K562 (cell line): Measurements from ENCODE around the gene MAP3K6. TPM values are rescaled to one million over a fixed set of nuclear protein-coding genes. Genes with fewer than 3 reads are reported as not detected.

Experiments
- ARID4B ChIP-seq: sonication (generic); formaldehyde crosslinking; IDR thresholded peaks from 2 replicates; pipeline ENCODE4 v1.8.0; 2022; ENCODE audit warnings: mild to moderate bottlenecking, missing genetic modification reagents
- CC2D1A ChIP-seq: fragments of 450-650 bp; IDR thresholded peaks from 2 replicates; pipeline ENCODE4 v1.6.1; 2017; ENCODE audit warnings: mild to moderate bottlenecking
- CXXC5 ChIP-seq: fragments of 250-450 bp; sonication (Bioruptor Pico); IDR thresholded peaks from 2 replicates; pipeline ENCODE4 v1.8.0; 2022; ENCODE audit warnings: inconsistent platforms, mild to moderate bottlenecking, moderate library complexity
- DPF2 ChIP-seq: fragments of 450-650 bp; IDR thresholded peaks from 2 replicates; pipeline ENCODE4 v1.6.1; 2016
- HBP1 ChIP-seq: fragments of 450-650 bp; formaldehyde crosslinking; IDR thresholded peaks from 2 replicates; pipeline ENCODE4 v1.4.0; 2022; ENCODE audit warnings: missing genetic modification characterization
- NR0B1 ChIP-seq: fragments of 450-650 bp; IDR thresholded peaks from one replicate; pipeline ENCODE4 v1.6.1; 2018; ENCODE audit warnings: mild to moderate bottlenecking, moderate library complexity; ENCODE audit not compliant: partially characterized antibody
- RBBP5 ChIP-seq: fragments of 200-600 bp; sonication (generic); IDR thresholded peaks from 2 replicates; pipeline ENCODE4 v1.6.1; 2012; ENCODE audit warnings: borderline replicate concordance, mild to moderate bottlenecking, low read length, control low read depth, inconsistent platforms; ENCODE audit not compliant: insufficient read depth, poor library complexity, severe bottlenecking
- RBFOX2 ChIP-seq: fragments of 200-400 bp; formaldehyde crosslinking; IDR thresholded peaks from 2 replicates; pipeline ENCODE4 v1.6.1; 2017; ENCODE audit warnings: low read depth, mild to moderate bottlenecking, low read length, moderate library complexity
- RBM17 ChIP-seq: fragments of 200-400 bp; formaldehyde crosslinking; IDR thresholded peaks from 2 replicates; pipeline ENCODE4 v1.6.1; 2017; ENCODE audit warnings: low read depth, mild to moderate bottlenecking, low read length, borderline replicate concordance
- RFX1 ChIP-seq: fragments of 450-650 bp; IDR thresholded peaks from 2 replicates; pipeline ENCODE4 v1.6.1; 2016; ENCODE audit warnings: mild to moderate bottlenecking, moderate library complexity
- SPI1 ChIP-seq: IDR thresholded peaks from 2 replicates; pipeline ENCODE4 v1.6.1; 2011; ENCODE audit warnings: low read depth, low read length, control low read depth, borderline replicate concordance
- STAG1 ChIP-seq: sonication (generic); formaldehyde crosslinking; IDR thresholded peaks from 2 replicates; pipeline ENCODE4 v1.5.0; 2020; ENCODE audit warnings: missing genetic modification reagents, borderline replicate concordance
- TRIM25 ChIP-seq: fragments of 450-650 bp; IDR thresholded peaks from 2 replicates; pipeline ENCODE4 v1.7.0; 2016; ENCODE audit warnings: borderline replicate concordance
- ZFX ChIP-seq: sonication (generic); formaldehyde crosslinking; IDR thresholded peaks from 2 replicates; pipeline ENCODE4 v1.8.0; 2022; ENCODE audit warnings: mild to moderate bottlenecking, missing genetic modification reagents, moderate library complexity
- ZNF140 ChIP-seq: fragments of 250-450 bp; sonication (Bioruptor Pico); IDR thresholded peaks from 2 replicates; pipeline ENCODE4 v1.8.0; 2021; ENCODE audit warnings: moderate library complexity, mild to moderate bottlenecking, inconsistent platforms
- ZNF277 ChIP-seq: fragments of 250-450 bp; sonication (Bioruptor Pico); IDR thresholded peaks from 2 replicates; pipeline ENCODE4 v1.8.0; 2022; ENCODE audit warnings: inconsistent platforms, mild to moderate bottlenecking, moderate library complexity, borderline replicate concordance
- polyA plus RNA-seq, 8 experiments: library from polyadenylated mRNA; depleted of rRNA in 4 of 8; stranded (reverse) in 5 of 8; unstranded in 3 of 8; fragments of >200 nt; fragmentation: Nextera tagmentation in 2 of 8; fragmentation: Illumina TruSeq in 1 of 8; extraction: Ambion mirVana in 2 of 8; extraction: Trizol in 1 of 8; gene quantifications; 2 replicates each; pipeline versions ENCODE4 v1.2.1 to v1.2.3, GENCODE V29; 2011 to 2014; ENCODE audit warnings: inconsistent platforms in 1 of 8, missing spikeins in 1 of 8
- total RNA-seq, 7 experiments: library from RNA; depleted of rRNA in 6 of 7; stranded (reverse); fragments of >200 nt in 6 of 7; fragmentation: Illumina TruSeq in 2 of 7; extraction: Trizol in 2 of 7; gene quantifications; 2 replicates each; pipeline versions ENCODE4 v1.2.1 to v1.2.3, GENCODE V29; 2011 to 2021; ENCODE audit warnings: low replicate concordance in 1 of 7

MAP3K6 gene
- total and polyA plus RNA-seq, 9 of the 15 experiments (the other 6 are each of a cell fraction or from before 2014, with no cell fraction given) = 0.99 to 21.9 (median 7.0) TPM

GRCh38 chr1:27348861-27349783 is 17.6 kb downstream of the MAP3K6 start (continued):
- no peak for TF ChIP-seq CC2D1A
- TF ChIP-seq HBP1 (CRISPR knock-in tag) = no peak
- 0 out of 2 replicates have a peak, but pooled peaks have one; percentile 16 for TF ChIP-seq DPF2
- TF ChIP-seq SPI1 = no peak
- TF ChIP-seq ZFX (CRISPR knock-in tag) = peak; percentile 44
- peak; percentile 21; the same call in 1 of the 2 replicates for TF ChIP-seq CXXC5
- TF ChIP-seq RBM17 = no peak
- TF ChIP-seq ZNF277 = no peak
- TF ChIP-seq RFX1 = no peak
- TF ChIP-seq TRIM25 = no peak
- no peak for TF ChIP-seq NR0B1
- TF ChIP-seq ZNF140 (CRISPR knock-in tag) = no peak
- no peak for TF ChIP-seq STAG1 (CRISPR knock-in tag)
- peak; percentile 55 for TF ChIP-seq RBFOX2
- peak; percentile 32 for TF ChIP-seq RBBP5
- 0 out of 2 replicates have a peak, but pooled peaks have one; percentile 37 for TF ChIP-seq ARID4B (CRISPR knock-in tag)
